Measurements from ENCODE around the gene PPP2CA. TPM values are rescaled to one million over a fixed set of nuclear protein-coding genes. Genes with fewer than 3 reads are reported as not detected.

PPP2CA gene
- total and polyA plus RNA-seq, 2 of the 13 experiments (the other 11 are each of a cell fraction or from before 2014, with no cell fraction given) = 82.4 to 171 TPM

DNA sequence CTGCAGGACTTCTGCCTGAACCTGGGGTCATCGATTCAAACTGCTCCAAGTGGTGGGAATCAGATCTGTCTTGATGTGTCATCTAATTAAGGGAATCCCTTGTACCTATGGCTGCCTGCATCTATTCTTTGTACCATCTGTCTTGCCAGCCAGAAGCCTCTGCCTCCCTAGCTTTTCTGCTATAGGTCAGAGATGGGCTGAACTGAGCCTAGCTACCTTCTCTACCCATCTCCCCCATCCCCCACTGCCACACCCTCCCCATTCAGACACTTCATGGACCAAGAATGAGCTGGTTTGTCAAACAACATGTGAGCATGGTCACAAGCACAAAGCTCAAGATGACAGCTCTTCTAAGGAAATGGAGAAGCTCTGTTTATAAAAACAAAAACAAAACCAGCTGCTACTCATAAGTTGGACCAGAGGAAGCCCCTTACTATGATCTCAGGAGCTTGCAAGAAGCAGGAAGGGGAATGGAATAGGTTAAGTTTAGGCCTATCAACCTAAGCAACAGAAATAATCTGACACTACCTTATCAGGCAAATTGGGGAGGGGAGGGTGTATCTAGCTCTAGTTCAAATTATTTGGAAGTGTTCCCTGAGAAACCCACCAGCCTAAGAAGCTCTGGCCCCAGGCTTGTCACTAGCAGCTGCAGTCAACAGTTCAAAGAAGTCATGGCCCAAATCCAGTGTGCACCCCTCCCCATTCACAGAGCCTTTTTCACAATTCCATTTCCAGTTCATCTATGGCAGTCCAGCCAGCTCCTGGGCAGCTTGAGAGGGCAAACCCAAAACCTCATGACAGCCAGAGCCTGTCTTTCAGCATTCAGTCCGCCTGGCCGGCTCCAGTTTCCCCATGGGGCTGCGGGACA is 79.0 kb downstream of the PPP2CA start:
- Histone ChIP-seq H3K4me2 (ENCODE audit: low read depth, low read length) (no peak overlapping the region), H4K20me1 (ENCODE audit: insufficient read depth, low read length) (peaks cover 13% of the 10 kb centered on the region), H3K9me3 (ENCODE audit: low read length) (no peaks in the 10 kb centered on the region), H3K36me3 (replicated peaks in 1 of 2; ENCODE audit: control insufficient read depth in 1 of 2, insufficient read depth in 2 of 2, low read length in 2 of 2) (peaks cover 24 to 72% of the 10 kb centered on the region in 2 experiments), H3K9ac (ENCODE audit: insufficient read depth, low read depth, low read length) (no peak overlapping the region), H3K27me3 (ENCODE audit: control insufficient read depth in 1 of 2, insufficient read depth in 2 of 2, low read length in 2 of 2) (no peaks in the 10 kb centered on the region), H3K79me2 (ENCODE audit: insufficient read depth, low read length) (peaks cover 13% of the 10 kb centered on the region), H3K27ac (ENCODE audit: extremely low read length, insufficient read depth, low read length) (peak overlapping the region; percentile 19), H3K4me3 (replicated peaks in 1 of 3; ENCODE audit: insufficient read depth in 1 of 3, low read depth in 2 of 3, low read length in 3 of 3) (no peak overlapping the region), H3K4me1 (ENCODE audit: insufficient read depth, low read length) (peaks cover 39% of the 10 kb centered on the region), H2AFZ (ENCODE audit: low read length) (no peak overlapping the region)
- ATAC-seq (no peak), FAIRE-seq (no peak), DNase-seq (ENCODE audit: low spot score) (no peak)
- TSS peak; percentile 56 for BruUV-seq (replicated peaks)
- ChIA-PET POLR2A (interaction anchor here (0.8 to 2.4 kb wide), 6 partner anchors 29 to 107 kb away, joined by 3 to 7 read pairs (median 3); no protein-coding TSS in a partner anchor), CTCF (ENCODE audit: low intra/inter-chr PET ratio, low total read pairs) (interaction anchor here (0.9 to 2.4 kb wide), 3 partner anchors 44 to 120 kb away, joined by 4 to 45 read pairs (median 7); no protein-coding TSS in a partner anchor)
- TF ChIP-seq POLR2AphosphoS2 (IDR thresholded peaks at IDR 0.05; ENCODE audit: low read depth, low read length) (peak; percentile 2; the same call in 1 of the 2 replicates), POLR2AphosphoS5 (IDR thresholded peaks at IDR 0.05; ENCODE audit: low read depth, low read length) (peak; percentile 22; the same call in 1 of the 2 replicates), RBM22 (optimal IDR thresholded peaks at IDR 0.05; ENCODE audit: low read length) (peak; percentile 47), ZMYM2 (CRISPR knock-in tag; IDR thresholded peaks at IDR 0.05) (no peak)
- WGBS (ENCODE audit: low lambda C conversion rate) = 96% methylated on average over 4 of the region's 4 CpGs
- intact Hi-C loops (cut with micrococcal nuclease; ENCODE audit: unreplicated experiment) (loop anchor here (1.0 kb wide), 1 partner anchor 108 kb away; no protein-coding TSS in a partner anchor), in situ Hi-C loops (cut with HindIII; ENCODE audit: extremely low pct_ligation_motif_present, low pct_unique_long_range_greater_than_20kb) (no loop called here)

DNA sequence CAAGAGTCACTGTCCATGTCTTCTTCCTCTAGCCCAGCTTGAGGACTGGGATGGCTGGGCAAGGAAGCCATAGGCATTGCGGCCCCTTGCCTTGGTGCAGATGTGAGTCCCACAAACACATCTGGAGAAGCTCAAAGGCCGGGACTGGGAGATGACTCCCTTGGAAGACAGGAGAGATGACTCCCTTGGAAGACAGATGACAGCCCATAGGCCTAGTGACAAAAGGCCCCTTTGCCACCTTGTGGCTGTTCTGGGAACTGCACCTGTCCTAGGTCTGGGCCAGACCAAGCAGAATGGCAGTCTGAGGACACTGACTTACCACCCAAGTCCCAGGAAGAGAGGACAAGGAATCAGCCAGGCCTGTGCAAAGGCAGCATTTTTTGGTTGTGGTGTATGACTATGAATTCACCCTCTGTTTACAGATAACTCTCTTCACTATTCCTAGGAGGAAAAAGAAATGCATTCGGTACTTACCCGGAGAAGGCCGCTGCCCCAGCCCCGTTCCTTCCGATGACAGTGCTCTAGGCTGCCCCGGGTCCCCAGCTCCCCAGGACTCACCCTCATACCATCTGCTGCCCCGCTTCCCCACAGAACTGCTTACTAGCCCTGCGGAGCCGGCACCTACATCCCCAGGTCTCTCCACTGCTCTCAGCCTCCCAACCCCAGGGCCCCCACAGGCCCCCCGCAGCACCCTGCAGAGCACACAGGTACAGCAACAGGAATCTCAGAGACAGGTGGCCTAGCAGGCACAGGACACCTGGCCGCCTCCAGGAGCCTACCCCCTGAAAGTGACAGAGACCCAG is 79.9 kb downstream of the PPP2CA start:
- H3K79me2 ChIP-seq (ENCODE audit: insufficient read depth, low read length) = peaks cover 9% of the 10 kb centered on the region
- WGBS (ENCODE audit: low lambda C conversion rate) = 83% methylated on average over 8 of the region's 13 CpGs
- ChIA-PET POLR2A (interaction anchor here (0.7 to 2.4 kb wide), 6 partner anchors 30 to 104 kb away, joined by 3 to 7 read pairs (median 3); no protein-coding TSS in a partner anchor), CTCF (ENCODE audit: low intra/inter-chr PET ratio, low total read pairs) (interaction anchor here (0.7 to 2.4 kb wide), 5 partner anchors 43 to 119 kb away, joined by 3 to 45 read pairs (median 4); no protein-coding TSS in a partner anchor)
- no peak overlapping the region for H3K27ac ChIP-seq (ENCODE audit: extremely low read length, insufficient read depth, low read length)
- no peak overlapping the region for H2AFZ ChIP-seq (ENCODE audit: low read length)
- FAIRE-seq (peak; percentile 91), DNase-seq (ENCODE audit: low spot score) (peak; percentile 62), ATAC-seq (peak; percentile 80)
- H3K4me3 ChIP-seq (replicated peaks in 1 of 3; ENCODE audit: insufficient read depth in 1 of 3, low read depth in 2 of 3, low read length in 3 of 3) = no peak overlapping the region
- BruUV-seq (replicated peaks) = no TSS peak
- in situ Hi-C loops (cut with HindIII; ENCODE audit: extremely low pct_ligation_motif_present, low pct_unique_long_range_greater_than_20kb) (no loop called here), intact Hi-C loops (cut with micrococcal nuclease; ENCODE audit: unreplicated experiment) (loop anchor here (1.0 kb wide), 1 partner anchor 107 kb away; no protein-coding TSS in a partner anchor)
- peaks cover 23 to 72% of the 10 kb centered on the region in 2 experiments for H3K36me3 ChIP-seq (replicated peaks in 1 of 2; ENCODE audit: control insufficient read depth in 1 of 2, insufficient read depth in 2 of 2, low read length in 2 of 2)
- peaks cover 18% of the 10 kb centered on the region for H4K20me1 ChIP-seq (ENCODE audit: insufficient read depth, low read length)
- H3K4me2 ChIP-seq (ENCODE audit: low read depth, low read length) = no peak overlapping the region
- H3K9me3 ChIP-seq (ENCODE audit: low read length) = no peaks in the 10 kb centered on the region
- peaks cover 48% of the 10 kb centered on the region for H3K4me1 ChIP-seq (ENCODE audit: insufficient read depth, low read length)
- H3K27me3 ChIP-seq (ENCODE audit: control insufficient read depth in 1 of 2, insufficient read depth in 2 of 2, low read length in 2 of 2) = no peaks in the 10 kb centered on the region
- H3K9ac ChIP-seq (ENCODE audit: insufficient read depth, low read depth, low read length) = no peak overlapping the region
- TF ChIP-seq MAF1 (CRISPR knock-in tag; IDR thresholded peaks at IDR 0.05; ENCODE audit: borderline replicate concordance) (no peak), SALL2 (CRISPR knock-in tag; IDR thresholded peaks at IDR 0.05) (no peak), JDP2 (CRISPR knock-in tag; IDR thresholded peaks at IDR 0.05; ENCODE audit: borderline replicate concordance) (no peak), YY1 (IDR thresholded peaks at IDR 0.05; ENCODE audit: insufficient read depth, insufficient replicate concordance, low read depth, low read length) (peak; percentile 19), ZNF317 (CRISPR knock-in tag; IDR thresholded peaks at IDR 0.05) (no peak), ZFYVE20 (CRISPR knock-in tag; IDR thresholded peaks at IDR 0.05; ENCODE audit: borderline replicate concordance, low read depth) (no peak), SP5 (CRISPR knock-in tag; IDR thresholded peaks at IDR 0.05; ENCODE audit: borderline replicate concordance, low read depth) (no peak), ZMYM4 (CRISPR knock-in tag; IDR thresholded peaks at IDR 0.05) (no peak), GATAD2A (CRISPR knock-in tag; IDR thresholded peaks at IDR 0.05) (0 out of 2 replicates have a peak, but pooled peaks have one; percentile 11)
- TF ChIP-seq, protein P1, sequence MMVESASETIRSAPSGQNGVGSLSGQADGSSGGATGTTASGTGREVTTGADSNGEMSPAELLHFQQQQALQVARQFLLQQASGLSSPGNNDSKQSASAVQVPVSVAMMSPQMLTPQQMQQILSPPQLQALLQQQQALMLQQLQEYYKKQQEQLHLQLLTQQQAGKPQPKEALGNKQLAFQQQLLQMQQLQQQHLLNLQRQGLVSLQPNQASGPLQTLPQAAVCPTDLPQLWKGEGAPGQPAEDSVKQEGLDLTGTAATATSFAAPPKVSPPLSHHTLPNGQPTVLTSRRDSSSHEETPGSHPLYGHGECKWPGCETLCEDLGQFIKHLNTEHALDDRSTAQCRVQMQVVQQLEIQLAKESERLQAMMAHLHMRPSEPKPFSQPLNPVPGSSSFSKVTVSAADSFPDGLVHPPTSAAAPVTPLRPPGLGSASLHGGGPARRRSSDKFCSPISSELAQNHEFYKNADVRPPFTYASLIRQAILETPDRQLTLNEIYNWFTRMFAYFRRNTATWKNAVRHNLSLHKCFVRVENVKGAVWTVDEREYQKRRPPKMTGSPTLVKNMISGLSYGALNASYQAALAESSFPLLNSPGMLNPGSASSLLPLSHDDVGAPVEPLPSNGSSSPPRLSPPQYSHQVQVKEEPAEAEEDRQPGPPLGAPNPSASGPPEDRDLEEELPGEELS (CRISPR knock-in tag; IDR thresholded peaks at IDR 0.05) = no peak

All from HepG2 (cell line).